Activated T-cell treated with anti-CD3 and anti-CD28 coated beads, Interleukin-2, amount 50 U/mL, for 48 hours (primary cell): ENCODE measurements around the gene DCAF10.
A peak's percentile ranks its signal among the peaks of the same experiment; 100 is the strongest.
"Not testable (repeated sequence)": the region's sequence is repeated elsewhere in the genome, so short reads cannot be mapped to it uniquely, and the experiment has no call there.

Source experiments
- DNase-seq, 2 experiments: peaks; one replicate each; pipeline ENCODE4 v3.0.0-alpha.2; 2020

Gene DCAF10

DNA sequence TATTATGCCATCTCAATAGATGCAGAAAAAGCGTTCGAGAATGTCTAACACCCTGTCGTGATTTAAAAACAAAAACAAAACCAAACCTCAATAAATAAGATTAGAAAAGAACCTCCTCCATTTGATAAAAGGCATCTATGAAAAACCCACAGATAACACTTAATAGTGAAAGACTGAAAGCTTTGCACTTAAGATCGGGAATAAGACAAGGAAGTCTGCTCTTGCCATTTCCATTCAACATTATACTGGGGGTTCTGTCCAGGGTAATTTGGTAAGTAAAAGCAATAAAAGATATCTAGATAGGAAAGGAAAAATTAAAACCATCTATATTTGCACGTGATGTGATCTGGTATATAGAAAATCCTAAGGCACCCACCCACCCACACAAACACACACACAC lies 8.5 kb upstream of the DCAF10 start:
- DNase-seq: no peak

DNA sequence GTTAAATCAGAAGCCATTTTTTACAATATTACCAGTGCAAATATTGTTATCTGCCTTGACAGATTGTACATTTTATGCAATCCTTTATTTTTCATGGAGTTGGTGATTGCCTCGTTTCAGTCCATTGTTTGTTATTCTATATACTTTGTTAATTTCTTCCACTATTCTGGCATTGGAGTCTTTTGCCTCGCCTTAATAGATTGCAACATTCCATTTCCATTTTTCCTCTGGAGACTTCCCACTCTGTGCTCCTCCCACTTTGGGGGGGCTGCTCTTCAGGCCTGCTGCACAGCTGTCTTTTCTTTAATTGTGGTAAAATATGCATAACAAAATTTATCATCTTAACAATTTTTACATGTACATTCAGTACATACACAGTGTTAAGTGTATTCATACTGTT lies 4.4 kb upstream of the DCAF10 start:
- DNase-seq: no peak

DNA sequence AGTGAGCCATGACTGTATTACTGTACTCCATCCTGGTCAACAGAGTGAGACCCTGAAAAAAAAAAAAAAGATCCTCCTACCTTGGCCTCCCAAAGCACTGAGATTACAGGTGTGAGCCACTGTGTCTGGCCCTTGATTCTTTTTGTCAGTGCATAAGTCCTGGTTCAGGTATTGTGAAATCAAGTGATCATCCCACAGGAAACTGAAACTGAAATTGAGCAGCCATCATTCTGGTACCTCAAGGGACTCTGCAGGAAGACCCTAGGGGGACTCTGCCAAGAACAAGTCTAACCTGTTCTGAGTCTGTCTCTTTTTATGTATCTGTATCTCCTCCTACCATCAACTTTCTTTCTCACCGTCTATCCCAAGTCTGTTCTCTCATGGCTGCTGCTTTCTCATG lies 1.9 kb upstream of the DCAF10 start:
- no peak for DNase-seq

DNA sequence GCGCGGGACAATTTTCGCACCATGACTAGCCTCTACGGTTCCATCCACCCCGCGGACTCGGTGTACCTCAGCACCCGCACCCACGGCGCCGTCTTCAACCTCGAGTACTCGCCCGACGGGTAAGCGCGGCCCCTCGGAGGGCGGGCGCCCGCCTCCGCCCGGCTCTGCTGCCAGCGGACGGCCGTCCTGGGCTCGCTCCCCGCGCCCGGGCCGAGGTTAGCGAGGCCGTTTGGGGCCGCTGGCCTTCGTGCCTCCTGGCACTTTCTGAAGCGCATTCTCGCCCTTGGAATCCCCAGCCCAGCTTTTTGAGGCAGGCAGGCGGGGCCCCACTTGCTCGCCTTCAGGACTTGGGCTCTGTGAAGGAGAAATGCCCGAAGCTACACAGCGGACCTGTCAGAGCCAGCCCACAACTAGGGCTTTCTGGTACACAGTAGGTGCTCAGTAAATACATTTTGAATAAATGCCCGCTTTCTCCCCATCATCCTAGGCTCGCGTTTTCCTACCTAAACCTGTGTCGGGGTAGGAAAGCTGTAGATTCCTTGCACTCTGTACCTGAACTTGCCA lies 772 bp downstream of the DCAF10 start:
- peak; percentile 57 to 68 for DNase-seq

DNA sequence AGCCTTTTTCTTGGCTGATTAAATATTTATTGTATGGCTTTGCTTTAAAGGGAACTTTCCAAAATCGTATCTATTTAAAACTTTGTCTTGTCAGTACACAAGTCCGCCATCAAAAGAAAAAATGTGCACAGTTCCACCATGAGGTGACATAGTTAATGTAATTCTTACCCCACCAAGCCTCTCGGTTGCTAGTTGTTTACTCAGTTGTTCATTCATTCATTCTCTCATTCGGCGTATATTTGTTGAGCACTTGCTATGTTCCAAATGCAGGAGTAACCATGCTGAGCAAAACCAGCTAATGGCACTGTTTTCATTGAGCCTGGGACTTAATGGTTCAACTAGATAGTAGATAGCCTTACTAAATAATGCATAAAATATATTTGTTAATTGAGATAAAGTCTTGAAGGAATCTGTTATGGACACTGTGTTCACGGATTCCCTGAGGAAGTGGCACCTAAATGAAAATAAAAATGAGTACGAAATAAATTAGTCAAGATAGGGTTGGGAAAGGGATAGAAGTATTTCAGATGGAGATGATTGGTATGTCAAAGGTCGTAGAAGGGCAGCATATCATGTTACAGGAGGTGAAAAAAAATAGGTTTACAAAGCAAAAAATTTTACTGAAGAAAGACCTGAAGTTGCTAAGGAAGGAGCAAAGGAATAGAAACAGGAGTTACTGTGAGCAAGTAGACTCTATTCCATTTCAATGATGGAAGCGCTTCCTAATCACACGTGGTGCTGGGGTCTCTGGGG lies 1.5 kb downstream of the DCAF10 start:
- no peak for DNase-seq

DNA sequence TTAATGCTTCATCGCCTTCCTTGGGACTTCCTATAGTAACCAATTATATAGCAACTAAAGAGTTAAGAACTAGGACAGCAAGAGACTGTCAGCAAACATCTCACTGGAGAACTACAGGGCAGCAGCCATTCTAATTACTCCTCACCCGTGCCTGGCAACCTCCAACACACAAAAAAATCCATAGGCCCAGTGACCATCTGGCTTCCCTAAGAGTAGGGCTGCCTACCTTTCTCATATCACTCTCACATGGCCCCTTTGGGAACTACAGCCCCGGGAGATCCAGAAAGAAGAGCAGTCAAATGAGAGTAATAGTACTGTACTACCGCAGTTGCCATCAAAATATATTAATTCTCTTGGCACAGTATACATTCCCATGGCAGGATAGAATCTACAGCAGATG lies 5.7 kb downstream of the DCAF10 start:
- DNase-seq: no peak

DNA sequence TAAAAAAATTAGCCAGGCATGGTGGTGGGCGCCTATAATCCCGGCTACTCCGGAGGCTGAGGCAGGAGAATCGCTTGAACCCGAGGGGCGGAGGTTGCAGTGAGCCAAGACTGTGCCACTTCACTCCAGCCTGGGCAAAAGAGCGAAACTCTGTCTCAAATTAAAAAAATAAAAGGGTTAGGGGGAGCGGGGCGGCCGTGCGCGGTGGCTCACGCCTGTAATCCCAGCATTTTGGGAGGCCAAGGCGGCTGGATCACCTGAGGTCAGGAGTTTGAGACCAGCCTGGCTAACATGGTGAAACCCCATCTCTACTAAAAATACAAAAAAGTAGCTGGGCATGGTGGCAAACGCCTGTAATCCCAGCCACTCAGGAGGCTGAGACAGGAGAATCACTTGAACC lies 9.1 kb downstream of the DCAF10 start:
- DNase-seq: not testable (repeated sequence)

DNA sequence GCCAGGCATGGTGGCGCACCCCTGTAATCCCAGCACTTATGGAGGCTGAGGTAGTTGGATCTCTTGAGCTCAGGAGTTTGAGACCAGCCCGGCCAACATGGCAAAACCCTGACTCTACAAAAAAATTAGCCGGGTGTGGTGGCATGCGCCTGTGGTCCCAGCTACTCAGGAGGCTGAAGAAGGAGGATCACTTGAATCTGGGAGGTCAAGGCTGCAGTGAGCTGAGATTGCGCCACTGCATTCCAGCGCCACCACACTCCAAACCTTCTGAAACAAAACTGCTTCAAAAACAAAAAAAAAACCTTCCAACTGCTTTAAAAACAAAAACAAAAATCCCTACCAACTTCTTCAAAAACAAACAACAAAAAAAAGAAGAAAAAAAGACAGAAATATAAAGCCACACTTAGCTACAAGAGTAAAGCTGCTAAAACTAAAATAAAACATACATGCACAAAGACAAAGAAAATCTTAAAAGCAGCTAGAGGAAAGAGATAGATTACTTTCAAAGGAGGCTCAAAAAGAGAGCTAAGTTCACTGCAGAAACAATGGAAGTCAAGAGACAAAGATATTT lies 11.4 kb downstream of the DCAF10 start:
- DNase-seq: no peak

DNA sequence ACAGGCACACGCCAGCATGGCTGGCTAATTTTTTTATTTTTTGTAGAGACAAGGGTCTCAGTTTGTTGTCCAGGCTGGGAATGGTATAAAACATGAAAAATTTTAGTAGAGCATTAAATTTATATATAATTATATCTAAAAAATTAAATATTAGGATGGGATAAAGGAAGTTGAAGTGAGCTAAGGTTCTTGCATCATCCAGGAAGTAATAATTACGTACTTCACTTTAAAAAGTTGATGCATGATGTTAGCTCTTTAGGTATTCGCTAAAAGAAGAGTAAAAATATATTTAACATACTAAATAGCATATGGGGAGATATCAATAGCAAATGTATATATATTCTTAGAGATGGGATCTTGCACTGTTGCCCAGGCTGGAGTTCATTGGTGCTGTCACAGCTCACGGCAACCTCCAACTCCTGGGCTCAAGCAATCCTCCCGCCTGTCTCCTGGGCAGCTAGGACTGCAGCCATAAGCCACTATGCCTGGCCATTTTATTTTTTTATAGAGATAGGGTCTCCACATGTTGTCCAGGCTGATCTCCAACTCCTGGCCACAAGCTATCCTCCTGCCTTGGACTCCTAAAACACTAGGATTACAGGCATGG lies 12.3 kb downstream of the DCAF10 start:
- DNase-seq: no peak

DNA sequence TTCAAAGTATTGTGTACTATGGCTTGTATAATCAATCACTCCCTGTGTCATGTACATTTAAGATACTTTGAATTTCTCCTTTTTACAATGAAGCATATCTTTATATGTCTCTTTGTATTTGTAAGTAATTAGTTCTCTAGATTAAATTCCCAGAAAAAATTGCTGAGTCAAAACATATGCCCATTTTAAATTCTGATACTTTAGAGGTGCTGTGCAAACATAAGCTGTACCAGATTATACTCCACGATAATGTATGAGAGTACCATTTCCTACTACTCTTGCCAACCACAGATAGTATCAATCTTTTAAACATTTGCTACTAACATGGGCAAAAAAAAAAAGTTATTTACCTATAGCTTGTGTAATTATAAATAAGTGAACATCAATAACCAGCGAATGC lies 18.3 kb downstream of the DCAF10 start:
- DNase-seq: no peak

DNA sequence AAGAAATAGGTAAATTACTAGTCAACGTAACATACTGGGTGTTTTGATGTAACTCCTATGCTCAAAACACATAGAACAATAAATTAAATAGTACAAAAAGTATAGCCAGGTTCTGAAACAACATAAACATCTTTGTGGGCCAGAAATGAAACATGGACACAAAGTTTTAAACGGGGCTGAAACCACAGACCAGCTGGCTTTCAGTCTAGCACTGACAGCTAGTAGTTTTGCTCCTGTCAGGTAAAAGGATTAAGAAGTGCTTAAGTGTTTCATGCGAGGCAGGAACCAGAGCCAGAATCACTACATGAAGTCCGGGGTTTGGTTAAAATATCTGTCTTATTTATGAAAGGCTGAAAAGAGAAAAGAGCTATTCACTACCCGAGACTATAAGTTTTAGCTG lies 19.5 kb downstream of the DCAF10 start:
- DNase-seq: no peak

DNA sequence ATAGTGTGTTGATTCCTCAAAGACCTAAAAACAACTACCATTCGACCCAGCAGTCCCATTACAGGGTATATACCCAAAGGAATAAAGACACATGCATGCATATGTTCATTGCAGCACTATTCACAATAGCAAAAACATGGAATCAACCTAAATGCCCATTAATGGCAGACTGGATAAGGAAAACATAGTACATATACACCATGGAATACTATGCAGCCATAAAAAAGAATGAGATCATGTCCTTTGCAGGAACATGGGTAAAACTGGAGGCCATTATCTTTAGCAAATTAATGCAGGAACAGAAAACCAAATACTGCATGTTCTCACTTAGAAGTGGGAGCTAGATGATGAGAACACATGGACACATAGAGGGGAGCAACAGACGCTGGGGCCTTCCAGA lies 24.6 kb downstream of the DCAF10 start:
- not testable (repeated sequence) for DNase-seq

DNA sequence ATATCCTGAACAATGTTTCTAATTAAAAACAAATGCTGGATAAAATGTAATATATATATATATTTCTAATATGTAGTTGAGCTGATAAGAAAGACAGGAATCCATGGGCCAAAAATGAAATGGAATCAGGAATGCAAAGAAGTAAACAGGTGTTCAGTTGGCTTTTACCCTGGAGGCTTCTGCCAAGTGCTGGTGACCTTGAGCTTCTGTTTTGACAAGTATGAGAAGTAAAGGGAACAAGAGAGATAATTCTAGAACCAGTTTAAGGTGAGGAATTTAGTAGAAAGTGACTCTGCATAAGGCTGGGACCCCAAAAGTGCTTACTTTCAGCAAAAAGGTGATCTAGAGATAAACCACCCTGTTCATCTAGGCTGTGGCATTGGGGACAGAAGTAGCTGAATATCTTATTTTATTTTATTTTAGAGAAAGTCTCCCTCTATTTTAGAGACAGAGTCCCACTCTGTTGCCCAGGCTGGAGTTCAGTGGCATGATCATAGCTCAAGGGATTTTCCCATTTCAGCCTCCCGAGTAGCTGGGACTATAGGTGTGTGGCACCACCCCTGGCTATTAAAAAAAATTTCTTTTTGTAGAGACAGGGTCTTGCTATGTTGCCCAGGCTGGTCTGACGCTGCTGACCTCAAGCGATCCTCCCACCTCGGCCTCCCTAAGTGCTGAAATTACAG lies 27.0 kb downstream of the DCAF10 start:
- DNase-seq: no peak

DNA sequence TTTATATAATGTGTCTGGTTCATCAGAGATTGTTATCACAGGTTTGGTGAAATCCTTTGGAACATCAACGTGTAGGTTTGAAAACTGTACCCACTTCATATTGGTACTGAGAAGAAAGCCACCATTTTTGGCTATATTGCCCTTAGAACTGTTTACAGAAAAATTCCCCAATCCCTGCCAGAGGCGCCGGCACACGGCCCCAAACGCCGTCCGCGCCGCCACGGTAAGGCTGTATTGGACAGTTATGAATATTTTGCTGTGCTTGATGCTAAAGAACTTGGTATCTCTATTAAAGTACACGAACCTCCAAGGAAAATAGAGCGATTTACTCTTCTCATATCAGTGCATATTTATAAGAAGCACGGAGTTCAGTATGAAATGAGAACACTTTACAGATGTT lies 35.2 kb downstream of the DCAF10 start:
- DNase-seq: no peak

DNA sequence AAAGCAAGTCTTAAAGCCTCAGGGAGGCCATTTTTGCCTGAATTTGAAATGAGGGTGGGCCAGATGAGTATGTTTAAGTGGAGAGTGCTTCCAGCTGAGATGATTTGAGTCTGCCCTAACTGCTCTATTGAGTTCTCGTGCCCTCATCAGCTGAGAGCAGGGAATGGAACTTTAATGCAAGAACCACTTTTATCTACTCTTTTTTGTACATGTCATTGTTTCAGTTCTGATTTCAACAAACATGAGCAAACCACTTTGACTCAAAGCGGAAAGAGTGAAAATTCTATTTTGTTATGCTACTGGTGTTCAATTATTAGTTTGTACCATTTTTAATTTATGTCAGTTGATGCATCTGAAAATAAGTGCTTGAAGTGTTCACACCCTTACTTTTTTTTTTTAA lies 35.8 kb downstream of the DCAF10 start:
- DNase-seq: peak in 1 of 2 experiments; percentile 26

DNA sequence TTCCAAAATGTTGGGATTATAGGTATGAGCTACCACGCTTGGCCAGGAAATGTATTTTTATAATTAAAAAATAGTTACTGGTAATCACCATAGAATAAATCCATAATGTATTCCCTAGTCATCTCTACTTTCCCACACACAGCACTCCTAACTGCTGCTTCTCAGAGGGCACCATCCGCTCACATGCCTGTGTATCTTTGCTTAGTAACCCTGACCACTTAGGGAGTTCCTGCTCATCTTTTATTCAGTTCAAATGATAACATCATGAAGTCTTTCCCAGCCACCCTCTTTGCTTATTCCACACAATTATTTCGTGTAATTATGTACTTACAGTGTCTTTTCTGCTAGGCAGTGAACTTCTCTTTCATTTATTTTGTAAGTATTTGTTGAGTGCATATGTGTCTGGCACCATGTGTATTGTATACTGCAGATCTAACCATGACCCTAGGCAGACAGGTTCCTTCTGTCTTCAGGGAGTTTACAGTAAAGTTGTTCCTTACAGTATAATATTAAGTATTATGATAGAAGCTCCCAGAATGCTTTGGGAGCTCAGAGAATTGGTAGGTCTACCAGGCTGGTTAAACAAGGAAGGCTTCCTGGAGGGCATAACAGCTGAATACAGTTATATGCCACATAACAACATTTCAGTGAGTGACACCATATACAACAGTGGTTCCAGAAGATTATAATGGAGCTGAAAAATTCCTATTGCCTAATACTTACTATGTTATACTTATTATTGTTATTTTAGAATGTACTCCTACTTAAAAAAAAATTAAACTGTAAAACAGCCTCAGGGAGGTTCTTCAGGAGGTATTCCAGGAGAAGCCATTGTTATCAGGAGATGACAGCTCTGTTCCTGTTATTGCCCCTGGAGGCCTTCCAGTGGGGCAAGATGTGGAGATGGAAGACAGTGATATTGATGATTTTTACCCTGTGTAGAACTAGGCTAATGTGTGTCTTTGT lies 39.2 kb downstream of the DCAF10 start:
- DNase-seq: no peak

DNA sequence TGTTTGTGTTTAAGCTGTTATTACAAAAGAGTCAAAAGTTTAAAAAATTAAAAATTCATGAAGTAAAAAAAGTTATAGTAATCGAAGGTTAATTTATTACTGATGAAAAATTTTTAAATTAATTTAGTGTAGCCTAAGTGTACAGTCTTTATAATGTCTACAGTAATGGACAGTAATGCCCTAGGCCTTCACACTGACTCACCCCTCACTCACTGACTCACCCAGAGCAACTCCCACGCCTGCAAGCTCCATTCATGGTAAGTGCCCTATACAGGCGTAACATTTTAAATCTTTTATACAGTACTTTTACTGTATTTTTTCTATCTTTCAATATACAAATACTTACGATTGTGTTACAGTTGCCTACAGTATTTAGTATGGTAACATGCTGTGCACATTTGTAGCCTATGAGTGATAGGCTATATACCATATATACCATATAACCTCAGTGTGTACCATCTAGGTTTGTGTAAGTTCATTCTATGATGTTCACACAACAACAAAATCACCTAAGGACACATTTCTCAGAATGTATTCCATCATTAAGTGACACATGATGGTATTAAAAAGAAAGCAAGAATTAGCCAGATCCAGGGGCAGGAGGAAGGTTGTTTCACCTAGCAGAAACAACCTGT lies 40.1 kb downstream of the DCAF10 start:
- peak; percentile 28 to 42 for DNase-seq

DNA sequence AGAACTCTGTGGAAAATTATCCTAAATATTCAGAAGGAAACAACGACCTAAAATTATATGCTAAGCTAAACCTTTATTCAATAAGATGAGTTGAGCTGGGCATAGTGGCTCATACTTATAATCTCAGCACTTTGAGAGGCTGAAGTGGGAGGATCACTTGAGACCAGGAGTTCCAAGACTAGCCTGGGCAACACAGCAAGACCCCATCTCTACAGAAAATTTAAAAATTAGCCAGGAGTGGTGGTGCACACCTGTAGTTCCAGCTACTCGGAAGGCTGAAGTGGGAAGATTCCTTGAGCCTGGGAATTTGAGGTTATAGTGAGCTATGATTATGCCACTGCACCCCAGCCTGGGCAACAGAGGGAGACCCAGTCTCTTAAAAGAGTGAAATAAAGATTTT lies 51.6 kb downstream of the DCAF10 start:
- no peak for DNase-seq

DNA sequence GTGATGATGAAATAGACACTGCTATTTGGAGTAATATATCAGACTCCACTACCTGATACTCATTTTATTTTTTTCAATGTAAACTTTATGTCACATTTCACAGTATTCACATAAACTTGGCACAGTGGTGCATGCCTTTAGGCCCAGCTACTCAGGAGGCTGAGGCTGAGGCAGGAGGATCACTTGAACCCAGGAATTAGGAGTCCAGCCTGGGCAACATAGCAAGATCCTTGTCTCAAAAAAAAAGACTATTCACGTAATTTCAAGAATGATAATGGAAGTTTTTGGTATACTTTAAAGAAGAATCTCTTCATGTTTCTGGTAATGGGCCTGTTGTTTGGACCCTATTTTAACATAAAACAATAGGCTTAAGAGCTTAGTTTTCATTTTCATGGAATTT lies 56.0 kb downstream of the DCAF10 start:
- DNase-seq: no peak

DNA sequence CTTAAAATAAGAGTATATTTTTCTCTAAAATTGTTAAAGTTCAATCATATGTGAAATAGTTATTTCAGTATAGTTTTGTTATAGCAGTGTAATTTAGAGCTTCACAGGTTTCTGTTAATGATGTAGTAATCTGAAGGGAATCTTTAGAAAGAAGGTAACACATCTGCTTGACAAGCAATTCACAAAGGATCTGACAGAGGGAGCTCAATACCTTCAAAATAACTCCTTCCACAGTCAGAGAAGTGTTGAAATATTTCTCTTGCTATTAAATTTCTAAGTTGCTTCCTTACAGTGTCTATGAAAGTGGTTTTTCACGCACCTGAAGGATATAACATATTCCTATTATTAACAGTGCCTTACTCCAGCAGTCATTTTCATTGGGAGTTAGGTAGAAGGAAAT lies 58.4 kb downstream of the DCAF10 start:
- no peak for DNase-seq

DNA sequence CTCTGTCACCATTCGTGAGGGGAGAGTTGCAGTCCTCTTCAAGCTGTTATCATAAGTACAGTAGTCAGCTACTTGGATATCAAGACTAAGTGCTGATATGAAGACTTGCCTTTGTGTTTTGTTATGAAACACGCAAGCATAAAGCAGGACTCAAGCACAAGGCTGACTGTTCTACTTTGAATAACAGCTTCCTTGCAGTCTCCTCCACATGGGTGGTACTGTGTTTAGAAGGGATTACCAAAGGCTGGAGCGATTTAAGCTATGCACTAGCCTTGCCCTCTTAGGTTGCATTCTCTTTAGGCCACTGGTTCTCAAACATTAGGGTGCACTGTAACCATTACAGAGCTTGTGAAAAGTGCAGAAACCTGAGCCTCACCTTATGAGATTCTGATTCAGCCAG lies 61.9 kb downstream of the DCAF10 start:
- DNase-seq: no peak
